ENCODE data around the gene CRISPLD2.
"Not testable (repeated sequence)": the region's sequence is repeated elsewhere in the genome, so short reads cannot be mapped to it uniquely, and the experiment has no call there.

CRISPLD2 gene

GRCh38 chr16:84862804-84863480 is 43.2 kb downstream of the CRISPLD2 start:
- DNase-seq: no peak

- DNase-seq: no peak
Observed at GRCh38 chr16:84863481-84863814, 43.7 kb downstream of the CRISPLD2 start.

GRCh38 chr16:84864326-84864955 is 44.7 kb downstream of the CRISPLD2 start:
- no peak for DNase-seq

- DNase-seq: no peak
Observed at GRCh38 chr16:84867696-84868095, 47.9 kb downstream of the CRISPLD2 start.

- no peak for DNase-seq
Observed at GRCh38 chr16:84868328-84868727, 48.5 kb downstream of the CRISPLD2 start.

GRCh38 chr16:84868829-84869472 is 49.2 kb downstream of the CRISPLD2 start:
- no peak for DNase-seq

GRCh38 chr16:84869473-84869845 is 49.7 kb downstream of the CRISPLD2 start:
- DNase-seq: no peak

GRCh38 chr16:84872971-84873370 is 53.2 kb downstream of the CRISPLD2 start:
- not testable (repeated sequence) for DNase-seq

- DNase-seq: no peak
Observed at GRCh38 chr16:84874004-84874435, 54.2 kb downstream of the CRISPLD2 start.

- DNase-seq: no peak
Observed at GRCh38 chr16:84874553-84874952, 54.8 kb downstream of the CRISPLD2 start.

- DNase-seq: no peak
Observed at GRCh38 chr16:84874983-84875382, 55.2 kb downstream of the CRISPLD2 start.

GRCh38 chr16:84875846-84876245 is 56.1 kb downstream of the CRISPLD2 start:
- no peak for DNase-seq

GRCh38 chr16:84876873-84877606 is 57.3 kb downstream of the CRISPLD2 start:
- no peak for DNase-seq

- no peak for DNase-seq
Observed at GRCh38 chr16:84878770-84879169, 59.0 kb downstream of the CRISPLD2 start.

GRCh38 chr16:84879569-84880487 is 60.0 kb downstream of the CRISPLD2 start:
- DNase-seq: no peak

GRCh38 chr16:84881702-84882521 is 62.1 kb downstream of the CRISPLD2 start:
- no peak for DNase-seq

- DNase-seq: no peak
Observed at GRCh38 chr16:84883301-84883700, 63.5 kb downstream of the CRISPLD2 start.

- DNase-seq: no peak
Observed at GRCh38 chr16:84884246-84884595, 64.4 kb downstream of the CRISPLD2 start.

- no peak for DNase-seq
Observed at GRCh38 chr16:84884596-84885341, 65.0 kb downstream of the CRISPLD2 start.

- DNase-seq: no peak
Observed at GRCh38 chr16:84885342-84885910, 65.6 kb downstream of the CRISPLD2 start.

All from NK-92 treated with Interleukin-12 subunit alpha and Interleukin-12 subunit beta, amount 100 ng/mL, for 24 hours (cell line).